Uterus (tissue), 2 donors: ENCODE results near the gene DENND1A.

ENCODE experiments used
- POLR2A ChIP-seq, 2 donors: fragments of 450-650 bp; IDR thresholded peaks; one replicate each; pipeline ENCODE4 v1.6.1; 2016; ENCODE audit warnings: antibody characterized with exemption in 2 of 2, mild to moderate bottlenecking in 1 of 2, moderate library complexity in 1 of 2
- TF ChIP-seq, protein P1 (sequence below), 4 experiments: fragments of 200-600 bp in 2 of 4; fragments of 450-650 bp in 2 of 4; sonication (generic) in 2 of 4; IDR thresholded peaks; one replicate each; pipeline ENCODE4 v1.5.1; 2016 to 2019; ENCODE audit warnings: antibody characterized with exemption in 4 of 4, mild to moderate bottlenecking in 2 of 4, moderate library complexity in 1 of 4

DNA sequence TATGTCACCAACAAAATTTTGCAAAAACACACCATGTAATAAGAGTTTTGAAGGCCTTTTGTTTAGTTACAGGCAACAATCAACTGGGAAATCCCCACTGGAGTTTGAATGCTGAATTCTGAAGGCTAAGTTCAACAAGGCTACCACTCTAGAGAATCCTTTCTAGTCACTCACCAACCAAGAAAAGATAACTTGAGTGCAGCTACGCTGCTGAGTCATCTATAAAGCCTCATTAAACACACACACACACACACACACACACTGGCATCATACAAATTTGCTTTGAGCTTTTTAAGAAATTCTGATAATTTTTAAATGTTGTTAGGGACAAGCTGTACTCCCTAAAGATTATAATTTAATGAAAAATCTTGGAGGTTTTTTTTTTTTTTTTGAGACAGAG is 219.6 kb downstream of the DENND1A start:
- TF ChIP-seq POLR2A (IDR thresholded peaks at IDR 0.05): no peak
- TF ChIP-seq, protein P1, sequence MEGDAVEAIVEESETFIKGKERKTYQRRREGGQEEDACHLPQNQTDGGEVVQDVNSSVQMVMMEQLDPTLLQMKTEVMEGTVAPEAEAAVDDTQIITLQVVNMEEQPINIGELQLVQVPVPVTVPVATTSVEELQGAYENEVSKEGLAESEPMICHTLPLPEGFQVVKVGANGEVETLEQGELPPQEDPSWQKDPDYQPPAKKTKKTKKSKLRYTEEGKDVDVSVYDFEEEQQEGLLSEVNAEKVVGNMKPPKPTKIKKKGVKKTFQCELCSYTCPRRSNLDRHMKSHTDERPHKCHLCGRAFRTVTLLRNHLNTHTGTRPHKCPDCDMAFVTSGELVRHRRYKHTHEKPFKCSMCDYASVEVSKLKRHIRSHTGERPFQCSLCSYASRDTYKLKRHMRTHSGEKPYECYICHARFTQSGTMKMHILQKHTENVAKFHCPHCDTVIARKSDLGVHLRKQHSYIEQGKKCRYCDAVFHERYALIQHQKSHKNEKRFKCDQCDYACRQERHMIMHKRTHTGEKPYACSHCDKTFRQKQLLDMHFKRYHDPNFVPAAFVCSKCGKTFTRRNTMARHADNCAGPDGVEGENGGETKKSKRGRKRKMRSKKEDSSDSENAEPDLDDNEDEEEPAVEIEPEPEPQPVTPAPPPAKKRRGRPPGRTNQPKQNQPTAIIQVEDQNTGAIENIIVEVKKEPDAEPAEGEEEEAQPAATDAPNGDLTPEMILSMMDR (IDR thresholded peaks at IDR 0.05): no peak
